H9 (cell line): ENCODE data around the gene TSPAN2. TPM values are rescaled to one million over a fixed set of nuclear protein-coding genes. Genes with fewer than 3 reads are reported as not detected.
A peak's percentile ranks its signal among the peaks of the same experiment; 100 is the strongest.

Experiments
- DNase-seq: peaks from one replicate; pipeline ENCODE4 v3.0.0-alpha.2; 2017
- H2AFZ ChIP-seq: one replicate; pipeline ENCODE4 v1.6.1; 2013; ENCODE audit warnings: mild to moderate bottlenecking, low read length, control low read depth, moderate library complexity
- H2AK5ac ChIP-seq: 2 replicates; pipeline ENCODE4 v1.6.1; 2013; ENCODE audit warnings: low read length, control low read depth, mixed read lengths; ENCODE audit not compliant: insufficient read length
- H2BK120ac ChIP-seq: one replicate; pipeline ENCODE4 v1.6.1; 2013; ENCODE audit warnings: low read depth, mild to moderate bottlenecking, low read length, control low read depth, inconsistent platforms; ENCODE audit not compliant: poor library complexity, severe bottlenecking
- H2BK12ac ChIP-seq: 2 replicates; pipeline ENCODE4 v1.6.1; 2013; ENCODE audit warnings: low read length, control low read depth, mixed read lengths, low read depth; ENCODE audit not compliant: insufficient read length
- H2BK15ac ChIP-seq: 2 replicates; pipeline ENCODE4 v1.6.1; 2013; ENCODE audit warnings: low read depth, low read length, control low read depth
- H2BK20ac ChIP-seq: one replicate; pipeline ENCODE4 v1.6.1; 2013; ENCODE audit warnings: low read depth, mild to moderate bottlenecking, low read length, control low read depth, inconsistent platforms; ENCODE audit not compliant: poor library complexity, severe bottlenecking
- H2BK5ac ChIP-seq: 2 replicates; pipeline ENCODE4 v1.6.1; 2013; ENCODE audit warnings: low read length, control low read depth, mixed read lengths; ENCODE audit not compliant: insufficient read length
- H3K14ac ChIP-seq: 2 replicates; pipeline ENCODE4 v1.6.1; 2013; ENCODE audit warnings: low read length, control low read depth; ENCODE audit not compliant: insufficient read depth
- H3K18ac ChIP-seq: 2 replicates; pipeline ENCODE4 v1.6.1; 2013; ENCODE audit warnings: low read depth, mild to moderate bottlenecking, mixed read lengths, low read length, control low read depth; ENCODE audit not compliant: insufficient read length
- H3K23ac ChIP-seq: 2 replicates; pipeline ENCODE4 v1.6.1; 2013; ENCODE audit warnings: low read length, control low read depth, mixed read lengths, low read depth; ENCODE audit not compliant: insufficient read length
- H3K23me2 ChIP-seq: 2 replicates; pipeline ENCODE4 v1.6.1; 2013; ENCODE audit warnings: low read depth, mild to moderate bottlenecking, mixed read lengths, low read length, control low read depth; ENCODE audit not compliant: insufficient read length, poor library complexity, severe bottlenecking
- H3K27ac ChIP-seq: 2 replicates; pipeline ENCODE4 v1.5.1; 2013; ENCODE audit warnings: low read length, control low read depth, mixed read lengths, low read depth; ENCODE audit not compliant: insufficient read length
- H3K27me3 ChIP-seq: 2 replicates; pipeline ENCODE4 v1.6.1; 2013; ENCODE audit warnings: low read length, control low read depth, inconsistent platforms; ENCODE audit not compliant: insufficient read depth
- H3K4ac ChIP-seq: 2 replicates; pipeline ENCODE4 v1.6.1; 2013; ENCODE audit warnings: low read depth, mild to moderate bottlenecking, control low read depth, inconsistent platforms, low read length, moderate library complexity
- H3K4me1 ChIP-seq: 2 replicates; pipeline ENCODE4 v1.6.1; 2013; ENCODE audit warnings: low read length, control low read depth, inconsistent platforms; ENCODE audit not compliant: insufficient read depth
- H3K4me2 ChIP-seq: 2 replicates; pipeline ENCODE4 v1.6.1; 2013; ENCODE audit warnings: low read length, control low read depth, mixed read lengths; ENCODE audit not compliant: insufficient read length, insufficient read depth
- H3K56ac ChIP-seq: 2 replicates; pipeline ENCODE4 v1.6.1; 2013; ENCODE audit warnings: low read depth, mild to moderate bottlenecking, mixed read lengths, low read length, control low read depth; ENCODE audit not compliant: insufficient read length
- H3K79me1 ChIP-seq: 2 replicates; pipeline ENCODE4 v1.6.1; 2013; ENCODE audit warnings: low read depth, mild to moderate bottlenecking, moderate library complexity, low read length, control low read depth, inconsistent platforms; ENCODE audit not compliant: insufficient read depth, poor library complexity, severe bottlenecking
- H3K79me2 ChIP-seq: 2 replicates; pipeline ENCODE4 v1.6.1; 2013; ENCODE audit warnings: low read length, control low read depth, inconsistent platforms; ENCODE audit not compliant: insufficient read depth
- H3K9ac ChIP-seq: 2 replicates; pipeline ENCODE4 v1.6.1; 2013; ENCODE audit warnings: low read length, control low read depth, mixed read lengths; ENCODE audit not compliant: insufficient read length; ENCODE audit errors: extremely low read depth
- H3K9me3 ChIP-seq: one replicate; pipeline ENCODE4 v1.6.1; 2013; ENCODE audit warnings: low read depth, low read length, inconsistent platforms; ENCODE audit not compliant: control insufficient read depth
- H3T11ph ChIP-seq: one replicate; pipeline ENCODE4 v1.6.1; 2013; ENCODE audit warnings: mild to moderate bottlenecking, low read length, control low read depth, inconsistent platforms
- H4K20me1 ChIP-seq: one replicate; pipeline ENCODE4 v1.6.1; 2013; ENCODE audit not compliant: control insufficient read depth, insufficient read length, insufficient read depth
- H4K5ac ChIP-seq: 2 replicates; pipeline ENCODE4 v1.6.1; 2013; ENCODE audit warnings: low read depth, mild to moderate bottlenecking, mixed read lengths, low read length, control low read depth; ENCODE audit not compliant: insufficient read length
- H4K8ac ChIP-seq: replicated peaks from 2 replicates; pipeline ENCODE4 v1.6.1; 2013; ENCODE audit warnings: low read length, control low read depth, mixed read lengths, low read depth; ENCODE audit not compliant: insufficient read length
- H4K91ac ChIP-seq: 2 replicates; pipeline ENCODE4 v1.6.1; 2013; ENCODE audit warnings: low read depth, mild to moderate bottlenecking, moderate library complexity, mixed read lengths, low read length, control low read depth; ENCODE audit not compliant: insufficient read length
- H3K27ac Mint-ChIP-seq, 3 experiments: 2 replicates in 2 of 3; 3 replicates in 1 of 3; pipeline ENCODE4 v1.8.0; 2020 to 2021; ENCODE audit warnings: mixed read lengths in 3 of 3, mild to moderate bottlenecking in 1 of 3, moderate library complexity in 1 of 3
- H3K27me3 Mint-ChIP-seq: 2 replicates; pipeline ENCODE4 v1.8.0; 2021; ENCODE audit warnings: low read depth, mild to moderate bottlenecking, moderate library complexity, mixed read lengths
- H3K36me3 Mint-ChIP-seq, 3 experiments: 2 replicates in 2 of 3; 3 replicates in 1 of 3; pipeline ENCODE4 v1.8.0; 2020 to 2021; ENCODE audit warnings: low read depth in 3 of 3, mixed read lengths in 3 of 3; ENCODE audit not compliant: insufficient read depth in 1 of 3
- H3K4me1 Mint-ChIP-seq, 2 experiments: 2 replicates each; pipeline ENCODE4 v1.8.0; 2020; ENCODE audit warnings: mixed read lengths in 2 of 2
- H3K4me3 Mint-ChIP-seq, 2 experiments: 2 replicates in 1 of 2; 3 replicates in 1 of 2; pipeline ENCODE4 v1.8.0; 2020 to 2021; ENCODE audit warnings: mild to moderate bottlenecking in 2 of 2, mixed read lengths in 2 of 2, moderate library complexity in 1 of 2
- H3K9me3 Mint-ChIP-seq, 2 experiments: 2 replicates in 1 of 2; 3 replicates in 1 of 2; pipeline ENCODE4 v1.8.0; 2020; ENCODE audit warnings: mild to moderate bottlenecking in 2 of 2, mixed read lengths in 2 of 2, moderate library complexity in 1 of 2
- CTCF ChIP-seq: fragments of 200-600 bp; sonication (generic); conservative IDR thresholded peaks from 3 replicates; pipeline ENCODE4 v1.8.0; 2021; ENCODE audit warnings: antibody characterized with exemption, mild to moderate bottlenecking
- WGBS: extraction: QIAGEN DNeasy Blood & Tissue Kit; methylation state at CpG from one replicate; pipeline ENCODE4 v1.1.7; 2013; ENCODE audit warnings: missing lambda C conversion rate, low lambda C conversion rate, mixed read lengths; ENCODE audit not compliant: insufficient read length; ENCODE audit errors: extremely low coverage; 5-methylcytosine and 5-hydroxymethylcytosine counted together
- total RNA-seq: library from RNA; stranded (reverse); gene quantifications from 2 replicates; pipeline ENCODE4 v1.2.1, GENCODE V29; 2021

Gene TSPAN2
- total RNA-seq, 1 experiment from 2014 or later: 10.8 TPM

- Histone ChIP-seq H2BK20ac (no peak overlapping the region), H3K56ac (no peak overlapping the region), H3K14ac (no peak overlapping the region), H3T11ph (no peak overlapping the region), H3K23ac (no peak overlapping the region), H4K91ac (no peak overlapping the region), H3K4me2 (no peak overlapping the region), H3K79me2 (no peaks in the 10 kb centered on the region), H3K9me3 (no peaks in the 10 kb centered on the region), H3K23me2 (no peaks in the 10 kb centered on the region), H3K9ac (no peak overlapping the region), H4K20me1 (no peaks in the 10 kb centered on the region), H2BK12ac (no peak overlapping the region), H4K5ac (no peak overlapping the region), H3K79me1 (no peaks in the 10 kb centered on the region), H3K27me3 (no peaks in the 10 kb centered on the region), H3K18ac (no peak overlapping the region), H3K27ac (no peak overlapping the region), H2BK5ac (no peak overlapping the region), H2AK5ac (no peak overlapping the region), H2BK15ac (no peak overlapping the region), H3K4ac (no peak overlapping the region), H2AFZ (no peak overlapping the region), H3K4me1 (peaks cover 6% of the 10 kb centered on the region), H2BK120ac (no peak overlapping the region), H4K8ac (no peak overlapping the region)
- Mint-ChIP-seq H3K4me3 (no peak overlapping the region), H3K27ac (no peak overlapping the region), H3K4me1 (no peaks in the 10 kb centered on the region; a peak in 1 of 4 replicates), H3K36me3 (peaks cover 0 to 4% (median 0%) of the 10 kb centered on the region in 3 experiments; a peak in 1 of 7 replicates), H3K27me3 (no peaks in the 10 kb centered on the region), H3K9me3 (no peaks in the 10 kb centered on the region)
- DNase-seq: peak; percentile 68
- peak; percentile 89 for TF ChIP-seq CTCF
- WGBS: no CpG with 5 or more reads among the region's 9 CpGs
Measured at GRCh38 chr1:115052454-115053083, 36.7 kb downstream of the TSPAN2 start.
